ENCODE data around the gene PLAU.

The PLAU gene

DNA sequence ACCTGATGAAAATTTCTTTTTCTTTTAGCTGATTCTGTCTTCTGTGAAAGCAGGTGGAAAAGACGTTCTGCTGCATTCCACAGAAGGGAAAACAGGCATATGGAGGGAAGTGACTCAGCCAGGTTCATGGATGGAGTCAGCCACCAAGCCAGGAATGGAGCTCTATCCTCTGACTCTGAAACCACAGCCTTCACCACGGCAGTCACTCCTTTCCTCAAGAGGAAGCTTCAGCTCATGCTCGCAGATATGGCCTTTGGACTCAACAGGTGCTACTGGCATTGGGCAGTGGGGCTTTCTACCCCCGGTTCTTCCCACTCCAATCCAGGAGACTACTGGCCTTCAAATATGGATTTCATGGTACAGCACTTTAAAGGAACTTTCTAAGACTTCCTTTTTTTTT, 11.5 kb upstream of the PLAU start:
- Histone ChIP-seq H3K4me1 (ENCODE audit: insufficient read depth, insufficient read length) (no peaks in the 10 kb centered on the region), H3K9me3 (ENCODE audit: insufficient read depth, low read length) (no peaks in the 10 kb centered on the region), H3K4me3 (ENCODE audit: insufficient read length, low read depth) (no peak overlapping the region), H3K9ac (ENCODE audit: insufficient read length, low read depth) (no peak overlapping the region), H3K36me3 (ENCODE audit: insufficient read depth, insufficient read length, low read length) (no peaks in the 10 kb centered on the region), H3K27me3 (ENCODE audit: insufficient read depth, insufficient read length) (no peaks in the 10 kb centered on the region)
- DNase-seq (ENCODE audit: low read depth, low spot score), result no peak
- TF ChIP-seq ZNF274 (IDR thresholded peaks at IDR 0.05; ENCODE audit: low read depth, low read length) (no peak), SUZ12 (IDR thresholded peaks at IDR 0.05; ENCODE audit: extremely low read depth, insufficient read depth, insufficient read length) (no peak), YY1 (IDR thresholded peaks at IDR 0.05; ENCODE audit: insufficient read depth, insufficient read length) (no peak)

DNA sequence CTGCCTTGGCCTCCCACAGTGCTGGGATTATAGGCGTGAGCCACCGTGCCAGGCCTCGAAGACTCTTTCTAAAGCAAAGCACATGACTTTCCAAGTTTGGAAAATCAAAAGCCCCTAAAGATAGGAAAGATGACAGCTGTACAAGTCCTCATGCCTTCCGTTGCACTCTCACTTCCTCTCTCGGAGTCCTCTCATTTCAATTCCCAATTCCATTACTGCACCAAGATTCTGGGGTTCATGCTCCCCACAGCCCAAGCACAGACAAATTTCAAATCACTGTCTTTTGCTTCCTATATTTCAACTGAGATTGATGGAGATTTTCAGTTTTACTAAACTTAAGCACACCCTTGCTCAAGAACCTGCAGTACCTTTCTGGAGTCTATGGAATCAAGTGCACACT, 10.9 kb upstream of the PLAU start:
- Histone ChIP-seq H3K4me3 (ENCODE audit: insufficient read length, low read depth) (no peak overlapping the region), H3K9me3 (ENCODE audit: insufficient read depth, low read length) (no peaks in the 10 kb centered on the region), H3K36me3 (ENCODE audit: insufficient read depth, insufficient read length, low read length) (no peaks in the 10 kb centered on the region), H3K9ac (ENCODE audit: insufficient read length, low read depth) (no peak overlapping the region), H3K27me3 (ENCODE audit: insufficient read depth, insufficient read length) (no peaks in the 10 kb centered on the region), H3K4me1 (ENCODE audit: insufficient read depth, insufficient read length) (no peaks in the 10 kb centered on the region)
- TF ChIP-seq ZNF274 (IDR thresholded peaks at IDR 0.05; ENCODE audit: low read depth, low read length) (no peak), SUZ12 (IDR thresholded peaks at IDR 0.05; ENCODE audit: extremely low read depth, insufficient read depth, insufficient read length) (no peak), YY1 (IDR thresholded peaks at IDR 0.05; ENCODE audit: insufficient read depth, insufficient read length) (no peak)
- DNase-seq (ENCODE audit: low read depth, low spot score), result no peak

DNA sequence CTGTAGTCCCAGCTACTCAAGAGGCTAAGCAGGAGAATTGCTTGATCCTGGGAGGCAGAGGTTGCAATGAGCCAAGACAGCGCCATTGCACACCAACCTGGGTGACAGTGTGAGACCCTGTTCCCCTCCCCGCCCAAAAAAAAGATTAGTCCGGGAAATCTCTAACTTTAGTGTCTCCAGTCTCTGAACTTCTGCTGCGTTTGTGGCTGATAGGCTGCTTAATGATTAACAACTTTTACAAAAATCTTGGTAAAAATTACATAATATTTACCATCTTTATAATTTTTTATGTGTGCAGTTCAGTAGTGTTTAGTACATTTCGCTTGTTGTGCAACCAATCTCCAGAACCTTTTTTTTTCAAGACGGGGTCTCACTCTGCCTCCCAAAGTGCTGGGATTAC, 9.7 kb upstream of the PLAU start:
- H3K4me3 ChIP-seq (ENCODE audit: insufficient read length, low read depth), result no peak overlapping the region
- no peak overlapping the region for H3K9ac ChIP-seq (ENCODE audit: insufficient read length, low read depth)
- TF ChIP-seq SUZ12 (IDR thresholded peaks at IDR 0.05; ENCODE audit: extremely low read depth, insufficient read depth, insufficient read length), result no peak
- TF ChIP-seq YY1 (IDR thresholded peaks at IDR 0.05; ENCODE audit: insufficient read depth, insufficient read length), result no peak
- no peak for TF ChIP-seq ZNF274 (IDR thresholded peaks at IDR 0.05; ENCODE audit: low read depth, low read length)
- H3K36me3 ChIP-seq (ENCODE audit: insufficient read depth, insufficient read length, low read length), result no peaks in the 10 kb centered on the region
- H3K4me1 ChIP-seq (ENCODE audit: insufficient read depth, insufficient read length), result peaks cover 4% of the 10 kb centered on the region
- DNase-seq (ENCODE audit: low read depth, low spot score), result no peak
- no peaks in the 10 kb centered on the region for H3K27me3 ChIP-seq (ENCODE audit: insufficient read depth, insufficient read length)
- H3K9me3 ChIP-seq (ENCODE audit: insufficient read depth, low read length), result no peaks in the 10 kb centered on the region

DNA sequence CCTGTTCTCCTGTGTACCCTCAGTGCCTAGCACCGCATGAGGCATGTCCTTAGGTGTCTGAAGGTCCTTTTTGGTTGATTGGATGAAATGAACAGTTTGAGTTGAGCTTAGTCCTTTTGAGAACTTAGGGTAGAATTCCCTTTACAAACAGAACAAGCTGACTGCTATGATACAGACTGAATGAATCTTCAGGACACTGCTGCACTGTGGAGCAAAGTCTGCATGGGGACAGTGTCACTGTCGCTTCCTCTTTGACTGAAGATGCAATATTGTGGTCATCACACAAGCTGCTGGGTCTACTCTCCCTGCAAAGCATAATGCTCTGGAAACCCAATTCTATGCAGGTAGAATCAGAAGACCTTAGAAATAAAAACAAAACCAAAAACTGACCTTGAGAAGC, 8.6 kb upstream of the PLAU start:
- Histone ChIP-seq H3K36me3 (ENCODE audit: insufficient read depth, insufficient read length, low read length) (no peaks in the 10 kb centered on the region), H3K4me3 (ENCODE audit: insufficient read length, low read depth) (no peak overlapping the region), H3K27me3 (ENCODE audit: insufficient read depth, insufficient read length) (no peaks in the 10 kb centered on the region), H3K9me3 (ENCODE audit: insufficient read depth, low read length) (no peaks in the 10 kb centered on the region), H3K4me1 (ENCODE audit: insufficient read depth, insufficient read length) (peaks cover 9% of the 10 kb centered on the region), H3K9ac (ENCODE audit: insufficient read length, low read depth) (no peak overlapping the region)
- TF ChIP-seq YY1 (IDR thresholded peaks at IDR 0.05; ENCODE audit: insufficient read depth, insufficient read length), result no peak
- no peak for TF ChIP-seq SUZ12 (IDR thresholded peaks at IDR 0.05; ENCODE audit: extremely low read depth, insufficient read depth, insufficient read length)
- no peak for TF ChIP-seq ZNF274 (IDR thresholded peaks at IDR 0.05; ENCODE audit: low read depth, low read length)
- DNase-seq (ENCODE audit: low read depth, low spot score), result no peak

DNA sequence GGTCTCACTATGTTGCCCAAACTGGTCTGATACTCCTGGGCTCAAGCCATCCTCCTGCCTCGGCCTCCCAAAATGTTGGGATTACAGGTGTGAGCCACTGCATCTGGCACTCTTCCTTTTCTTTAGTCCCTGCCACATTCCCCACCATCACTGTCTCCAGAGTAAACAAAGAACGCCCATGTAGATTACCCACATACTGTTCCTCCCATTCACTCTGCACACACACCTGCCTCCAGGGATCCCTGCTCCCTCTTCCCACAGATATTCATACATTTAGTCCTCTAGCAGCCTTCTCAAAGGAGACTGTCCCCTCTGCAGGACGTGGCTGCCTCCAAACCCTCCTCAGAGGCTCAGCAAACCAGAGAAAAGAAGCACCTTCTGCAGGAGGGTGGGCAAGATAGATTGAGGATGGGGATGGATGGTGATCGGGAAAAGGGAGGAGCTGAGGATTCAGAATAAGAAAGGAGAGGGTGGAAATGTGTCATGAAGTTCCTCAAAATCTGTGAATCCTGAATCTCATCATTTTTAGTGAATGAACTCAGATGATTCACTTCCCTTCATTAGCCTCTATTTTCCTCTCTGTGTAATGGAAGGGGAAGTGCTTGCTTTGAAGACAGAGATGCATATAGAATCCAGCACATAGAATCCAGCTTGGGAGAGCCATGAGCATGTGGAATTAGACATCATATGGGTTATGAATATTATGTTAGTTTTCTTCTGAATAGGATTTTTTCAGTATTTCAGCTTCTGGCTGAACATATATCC, 5.5 kb upstream of the PLAU start:
- peaks cover 9% of the 10 kb centered on the region for H3K4me1 ChIP-seq (ENCODE audit: insufficient read depth, insufficient read length)

DNA sequence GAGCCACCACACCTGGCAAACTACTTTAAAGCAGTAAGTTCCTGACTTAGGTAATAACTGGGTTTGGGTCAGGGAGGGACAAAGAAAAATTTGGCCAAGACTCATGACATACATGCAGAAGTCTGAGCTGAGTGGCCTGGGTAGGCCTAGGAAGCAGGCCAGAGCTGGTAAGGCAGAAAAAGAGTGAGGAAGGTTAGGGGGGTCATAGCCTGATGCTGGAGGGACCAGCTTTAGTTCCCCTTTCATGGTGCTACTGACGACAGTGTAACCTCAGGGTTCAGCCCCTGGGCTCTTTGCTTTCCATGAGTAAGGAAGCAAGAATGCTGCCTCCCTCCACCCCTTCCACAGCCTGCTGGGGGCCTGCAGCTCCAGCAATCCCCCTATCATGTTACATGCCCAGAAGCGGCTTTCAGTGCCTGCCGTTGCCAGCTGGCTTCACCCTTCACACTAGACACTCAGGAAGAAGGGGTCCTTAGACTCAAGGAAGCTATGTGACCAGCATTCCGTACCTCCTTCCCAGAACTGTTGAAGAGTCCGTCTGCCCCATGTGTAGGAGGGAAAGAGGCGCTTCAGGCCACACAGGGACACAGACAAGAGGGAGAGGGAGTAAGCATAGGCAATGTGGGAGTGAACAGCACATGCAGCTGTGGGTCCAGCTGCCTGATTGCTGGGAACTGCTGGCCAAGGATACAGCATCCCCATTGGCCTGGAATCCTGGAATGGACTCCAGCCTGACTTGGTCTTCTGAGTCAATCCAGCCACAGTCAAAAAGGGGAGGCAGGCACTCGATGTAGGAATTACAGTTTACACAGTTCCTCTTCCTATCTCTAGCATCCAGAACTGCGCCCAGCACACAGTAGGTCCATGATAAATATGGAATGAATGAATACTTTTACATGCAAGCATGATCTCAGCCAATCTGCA, 4.1 kb upstream of the PLAU start:
- peak overlapping the region; percentile 58 for H3K9ac ChIP-seq (ENCODE audit: insufficient read length, low read depth)

More for the DNA sequence above, 5.5 kb upstream of the PLAU start:
- TF ChIP-seq SUZ12 (IDR thresholded peaks at IDR 0.05; ENCODE audit: extremely low read depth, insufficient read depth, insufficient read length) (no peak), YY1 (IDR thresholded peaks at IDR 0.05; ENCODE audit: insufficient read depth, insufficient read length) (no peak), ZNF274 (IDR thresholded peaks at IDR 0.05; ENCODE audit: low read depth, low read length) (no peak)
- no peak overlapping the region for H3K9ac ChIP-seq (ENCODE audit: insufficient read length, low read depth)
- H3K4me3 ChIP-seq (ENCODE audit: insufficient read length, low read depth), result no peak overlapping the region
- H3K27me3 ChIP-seq (ENCODE audit: insufficient read depth, insufficient read length), result peaks cover 11% of the 10 kb centered on the region
- no peak for DNase-seq (ENCODE audit: low read depth, low spot score)
- H3K36me3 ChIP-seq (ENCODE audit: insufficient read depth, insufficient read length, low read length), result no peaks in the 10 kb centered on the region
- no peaks in the 10 kb centered on the region for H3K9me3 ChIP-seq (ENCODE audit: insufficient read depth, low read length)

More for the DNA sequence above, 4.1 kb upstream of the PLAU start:
- TF ChIP-seq YY1 (IDR thresholded peaks at IDR 0.05; ENCODE audit: insufficient read depth, insufficient read length) (no peak), SUZ12 (IDR thresholded peaks at IDR 0.05; ENCODE audit: extremely low read depth, insufficient read depth, insufficient read length) (no peak), ZNF274 (IDR thresholded peaks at IDR 0.05; ENCODE audit: low read depth, low read length) (no peak)
- no peaks in the 10 kb centered on the region for H3K36me3 ChIP-seq (ENCODE audit: insufficient read depth, insufficient read length, low read length)
- no peaks in the 10 kb centered on the region for H3K9me3 ChIP-seq (ENCODE audit: insufficient read depth, low read length)
- no peak overlapping the region for H3K4me3 ChIP-seq (ENCODE audit: insufficient read length, low read depth)
- H3K4me1 ChIP-seq (ENCODE audit: insufficient read depth, insufficient read length), result peaks cover 12% of the 10 kb centered on the region
- peak; percentile 71 for DNase-seq (ENCODE audit: low read depth, low spot score)
- peaks cover 20% of the 10 kb centered on the region for H3K27me3 ChIP-seq (ENCODE audit: insufficient read depth, insufficient read length)

Measured in NT2/D1 (cell line).